Karpas-422 (cell line): ENCODE data around the gene ETV3. TPM values are rescaled to one million over a fixed set of nuclear protein-coding genes. Genes with fewer than 3 reads are reported as not detected.
"Not testable (repeated sequence)": the region's sequence is repeated elsewhere in the genome, so short reads cannot be mapped to it uniquely, and the experiment has no call there.

ENCODE experiments used
- DNase-seq: peaks from one replicate; pipeline ENCODE4 v3.0.0-alpha.2; 2015
- H2AFZ ChIP-seq: fragments of 200-600 bp; sonication (generic); 2 replicates; pipeline ENCODE4 v1.6.1; 2014; ENCODE audit warnings: antibody characterized with exemption, low read length, mixed read lengths
- H3K27ac ChIP-seq: fragments of 200-600 bp; sonication (generic); 2 replicates; pipeline ENCODE4 v1.5.1; 2014; ENCODE audit warnings: mild to moderate bottlenecking, low read length, moderate library complexity
- H3K27me3 ChIP-seq: fragments of 200-600 bp; sonication (generic); 2 replicates; pipeline ENCODE4 v1.6.1; 2014; ENCODE audit warnings: low read length, mixed read lengths
- H3K36me3 ChIP-seq: fragments of 200-600 bp; sonication (generic); 2 replicates; pipeline ENCODE4 v1.6.1; 2014; ENCODE audit warnings: low read length, mixed read lengths; ENCODE audit not compliant: insufficient read depth
- H3K4me1 ChIP-seq: fragments of 200-600 bp; sonication (generic); 2 replicates; pipeline ENCODE4 v1.6.1; 2014; ENCODE audit warnings: mild to moderate bottlenecking, low read length, mixed read lengths
- H3K4me2 ChIP-seq: fragments of 200-600 bp; sonication (generic); 2 replicates; pipeline ENCODE4 v1.6.1; 2014; ENCODE audit warnings: low read length, low read depth, mild to moderate bottlenecking; ENCODE audit not compliant: poor library complexity, severe bottlenecking
- H3K4me3 ChIP-seq: fragments of 200-600 bp; sonication (generic); 2 replicates; pipeline ENCODE4 v1.5.1; 2014; ENCODE audit warnings: mild to moderate bottlenecking, antibody characterized with exemption, low read length, mixed read lengths
- H3K79me2 ChIP-seq: fragments of 200-600 bp; sonication (generic); 2 replicates; pipeline ENCODE4 v1.6.1; 2014; ENCODE audit warnings: mild to moderate bottlenecking, low read length, mixed read lengths
- H3K9ac ChIP-seq: fragments of 200-600 bp; sonication (generic); 2 replicates; pipeline ENCODE4 v1.6.0; 2014; ENCODE audit warnings: low read length
- H3K9me2 ChIP-seq: fragments of 200-600 bp; sonication (generic), shearing (Covaris generic); replicated peaks from 2 replicates; pipeline ENCODE4 v1.6.0; 2014; ENCODE audit warnings: mild to moderate bottlenecking, low read length, moderate library complexity; ENCODE audit not compliant: insufficient read depth
- H3K9me3 ChIP-seq: fragments of 300-700, 200-600 bp; sonication (generic); 2 replicates; pipeline ENCODE4 v1.6.1; 2014; ENCODE audit warnings: low read length, mixed read lengths
- H4K20me1 ChIP-seq: fragments of 200-600 bp; sonication (generic); 2 replicates; pipeline ENCODE4 v1.6.1; 2014; ENCODE audit warnings: mild to moderate bottlenecking, antibody characterized with exemption, low read length, low read depth; ENCODE audit not compliant: insufficient read depth
- total RNA-seq: library from RNA; depleted of rRNA; stranded (reverse); fragments of >200 nt; shearing (Covaris generic); gene quantifications from 2 replicates; pipeline ENCODE4 v1.2.3, GENCODE V29; 2014; ENCODE audit warnings: low replicate concordance; rRNA removed

ETV3 gene
- 11.9 and 12.3 TPM in 2 replicates for total RNA-seq

- Histone ChIP-seq H3K4me3 (peak within 1 kb of the TSS; percentile 91), H3K36me3 (peaks cover 20% of the 10 kb centered on the region)
Observed at GRCh38 chr1:157138220-157139051, at the start of gene ETV3. ETV3 (minus strand) TSS chr1:157138395; CDS start chr1:157136352, 2,043 bp downstream.

GRCh38 chr1:157186281-157186992 lies 48.2 kb upstream of the ETV3 start:
- Histone ChIP-seq H4K20me1 (no peaks in the 10 kb centered on the region), H3K9me2 (no peaks in the 10 kb centered on the region), H3K79me2 (no peaks in the 10 kb centered on the region), H3K9ac (no peak overlapping the region), H3K27ac (no peak overlapping the region), H3K4me3 (no peak overlapping the region), H3K27me3 (no peaks in the 10 kb centered on the region), H3K4me1 (no peaks in the 10 kb centered on the region), H3K9me3 (no peaks in the 10 kb centered on the region), H3K4me2 (no peak overlapping the region), H2AFZ (no peak overlapping the region), H3K36me3 (no peaks in the 10 kb centered on the region)
- DNase-seq = no peak

More at GRCh38 chr1:157138220-157139051, at the start of gene ETV3:
- H3K4me2 ChIP-seq = peak within 1 kb of the TSS; percentile 90
- H4K20me1 ChIP-seq = peaks cover 11% of the 10 kb centered on the region
- H3K27ac ChIP-seq = no peak within 1 kb of the TSS
- no peaks in the 10 kb centered on the region for H3K9me3 ChIP-seq
- H3K9ac ChIP-seq = peak within 1 kb of the TSS; percentile 89
- H3K27me3 ChIP-seq = no peaks in the 10 kb centered on the region
- H2AFZ ChIP-seq = peak within 1 kb of the TSS; percentile 55; the same call in 1 of the 2 replicates
- peak; percentile 95 for DNase-seq
- H3K79me2 ChIP-seq = peaks cover 33% of the 10 kb centered on the region
- H3K4me1 ChIP-seq = peaks cover 19% of the 10 kb centered on the region
- no peaks in the 10 kb centered on the region for H3K9me2 ChIP-seq

- Histone ChIP-seq H2AFZ (no peak overlapping the region), H3K9me3 (no peaks in the 10 kb centered on the region), H3K4me2 (no peak overlapping the region), H3K4me1 (no peaks in the 10 kb centered on the region), H3K36me3 (no peaks in the 10 kb centered on the region), H3K27me3 (no peaks in the 10 kb centered on the region), H3K79me2 (no peaks in the 10 kb centered on the region), H3K27ac (no peak overlapping the region), H4K20me1 (no peaks in the 10 kb centered on the region), H3K4me3 (no peak overlapping the region), H3K9ac (no peak overlapping the region), H3K9me2 (no peaks in the 10 kb centered on the region)
- no peak for DNase-seq
Observed at GRCh38 chr1:157183870-157184269, 45.7 kb upstream of the ETV3 start.

GRCh38 chr1:157182371-157182770 lies 44.2 kb upstream of the ETV3 start:
- H3K9me2 ChIP-seq, H2AFZ ChIP-seq, H3K79me2 ChIP-seq, H3K4me2 ChIP-seq, H3K4me1 ChIP-seq, H3K36me3 ChIP-seq, H3K4me3 ChIP-seq, H3K9ac ChIP-seq, H3K27ac ChIP-seq, H4K20me1 ChIP-seq, H3K9me3 ChIP-seq, H3K27me3 ChIP-seq, DNase-seq: not testable (repeated sequence)

- Histone ChIP-seq H3K9me3 (no peaks in the 10 kb centered on the region), H3K36me3 (no peaks in the 10 kb centered on the region), H3K9me2 (no peaks in the 10 kb centered on the region), H3K4me3 (no peak overlapping the region), H3K9ac (no peak overlapping the region), H3K79me2 (no peaks in the 10 kb centered on the region), H3K4me1 (peaks cover 12% of the 10 kb centered on the region), H4K20me1 (no peaks in the 10 kb centered on the region), H3K27me3 (no peaks in the 10 kb centered on the region), H3K4me2 (no peak overlapping the region), H3K27ac (no peak overlapping the region), H2AFZ (no peak overlapping the region)
- DNase-seq = no peak
Observed at GRCh38 chr1:157181790-157182189, 43.6 kb upstream of the ETV3 start.

- Histone ChIP-seq H3K9me3 (no peaks in the 10 kb centered on the region), H3K79me2 (no peaks in the 10 kb centered on the region), H3K9me2 (no peaks in the 10 kb centered on the region), H3K27me3 (no peaks in the 10 kb centered on the region), H2AFZ (no peak overlapping the region), H3K27ac (no peak overlapping the region), H3K4me2 (no peak overlapping the region), H3K4me1 (peaks cover 18% of the 10 kb centered on the region), H4K20me1 (no peaks in the 10 kb centered on the region), H3K36me3 (no peaks in the 10 kb centered on the region), H3K4me3 (no peak overlapping the region), H3K9ac (no peak overlapping the region)
- DNase-seq = no peak
Observed at GRCh38 chr1:157181258-157181657, 43.1 kb upstream of the ETV3 start.

GRCh38 chr1:157178490-157178889 lies 40.3 kb upstream of the ETV3 start:
- Histone ChIP-seq H3K27me3 (no peaks in the 10 kb centered on the region), H3K36me3 (no peaks in the 10 kb centered on the region), H3K79me2 (no peaks in the 10 kb centered on the region), H3K9me3 (no peaks in the 10 kb centered on the region), H3K9ac (no peak overlapping the region), H3K27ac (no peak overlapping the region), H3K9me2 (no peaks in the 10 kb centered on the region), H3K4me1 (peaks cover 19% of the 10 kb centered on the region), H3K4me3 (no peak overlapping the region), H4K20me1 (no peaks in the 10 kb centered on the region), H2AFZ (no peak overlapping the region), H3K4me2 (no peak overlapping the region)
- no peak for DNase-seq

- no peaks in the 10 kb centered on the region for H3K9me3 ChIP-seq
- H4K20me1 ChIP-seq = no peaks in the 10 kb centered on the region
- no peak overlapping the region for H3K4me2 ChIP-seq
- no peak overlapping the region for H3K4me3 ChIP-seq
- H3K9me2 ChIP-seq = no peaks in the 10 kb centered on the region
- H2AFZ ChIP-seq = no peak overlapping the region
- no peak for DNase-seq
- H3K27me3 ChIP-seq = no peaks in the 10 kb centered on the region
- H3K79me2 ChIP-seq = no peaks in the 10 kb centered on the region
- H3K4me1 ChIP-seq = peaks cover 19% of the 10 kb centered on the region
- no peak overlapping the region for H3K9ac ChIP-seq
- H3K36me3 ChIP-seq = no peaks in the 10 kb centered on the region
- H3K27ac ChIP-seq = no peak overlapping the region
Observed at GRCh38 chr1:157177733-157178394, 39.7 kb upstream of the ETV3 start.
